HG03097 (cell line): ENCODE data around the gene BBS9.

Experiments
- ATAC-seq: cut with Tn5 transposase; IDR thresholded peaks from one replicate; pipeline ENCODE4 v1.9.1; 2021; ENCODE audit not compliant: unreplicated experiment, low FRiP score

BBS9 gene

GRCh38 chr7:33351709-33352108 is 222.3 kb downstream of the BBS9 start:
- no peak for ATAC-seq

- ATAC-seq = no peak
These were observed 224.8 kb downstream of the BBS9 start for GRCh38 chr7:33354201-33354600.

GRCh38 chr7:33355386-33355785 is 226.0 kb downstream of the BBS9 start:
- no peak for ATAC-seq

GRCh38 chr7:33356336-33356735 is 227.0 kb downstream of the BBS9 start:
- no peak for ATAC-seq

- no peak for ATAC-seq
These were observed 228.5 kb downstream of the BBS9 start for GRCh38 chr7:33357846-33358245.

GRCh38 chr7:33369888-33370287 is 240.5 kb downstream of the BBS9 start:
- no peak for ATAC-seq

GRCh38 chr7:33373195-33373594 is 243.8 kb downstream of the BBS9 start:
- ATAC-seq = no peak

- ATAC-seq = no peak
These were observed 250.6 kb downstream of the BBS9 start for GRCh38 chr7:33379891-33380525.

GRCh38 chr7:33388332-33388731 is 259.0 kb downstream of the BBS9 start:
- no peak for ATAC-seq

GRCh38 chr7:33392148-33392547 is 262.8 kb downstream of the BBS9 start:
- no peak for ATAC-seq

- no peak for ATAC-seq
These were observed 264.4 kb downstream of the BBS9 start for GRCh38 chr7:33393770-33394169.

GRCh38 chr7:33395340-33395739 is 266.0 kb downstream of the BBS9 start:
- no peak for ATAC-seq

- no peak for ATAC-seq
These were observed 270.3 kb downstream of the BBS9 start for GRCh38 chr7:33399528-33400213.

GRCh38 chr7:33400214-33400538 is 270.8 kb downstream of the BBS9 start:
- ATAC-seq = no peak

GRCh38 chr7:33410266-33410665 is 280.9 kb downstream of the BBS9 start:
- ATAC-seq = no peak

GRCh38 chr7:33411020-33411419 is 281.7 kb downstream of the BBS9 start:
- ATAC-seq = no peak

GRCh38 chr7:33412331-33412730 is 283.0 kb downstream of the BBS9 start:
- ATAC-seq = no peak

- no peak for ATAC-seq
These were observed 288.9 kb downstream of the BBS9 start for GRCh38 chr7:33418251-33418701.

GRCh38 chr7:33420311-33420940 is 291.1 kb downstream of the BBS9 start:
- no peak for ATAC-seq

GRCh38 chr7:33421429-33421828 is 292.1 kb downstream of the BBS9 start:
- no peak for ATAC-seq

GRCh38 chr7:33422141-33422540 is 292.8 kb downstream of the BBS9 start:
- no peak for ATAC-seq
